ENCODE measurements around the gene GSS. TPM values are rescaled to one million over a fixed set of nuclear protein-coding genes. Genes with fewer than 3 reads are reported as not detected.

The GSS gene
- polyA plus RNA-seq, 5 donors, result 38.0 to 42.0 (median 40.9) TPM

DNA sequence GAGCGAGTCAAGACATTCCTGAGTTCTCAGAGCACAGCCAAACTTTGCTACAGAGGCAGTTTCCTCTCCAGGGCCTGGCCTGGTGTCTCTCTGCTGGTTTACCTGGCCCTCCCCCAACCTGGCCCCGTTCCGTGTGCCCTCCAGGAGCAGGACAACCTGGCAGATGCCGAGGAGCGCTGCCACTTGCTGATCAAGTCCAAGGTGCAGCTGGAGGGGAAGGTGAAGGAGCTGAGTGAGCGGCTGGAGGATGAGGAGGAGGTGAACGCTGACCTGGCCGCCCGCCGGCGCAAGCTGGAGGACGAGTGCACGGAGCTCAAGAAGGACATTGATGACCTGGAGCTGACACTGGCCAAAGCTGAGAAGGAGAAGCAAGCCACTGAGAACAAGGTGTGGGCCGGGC, 39.6 kb upstream of the GSS start:
- DNase-seq, result no peak

DNA sequence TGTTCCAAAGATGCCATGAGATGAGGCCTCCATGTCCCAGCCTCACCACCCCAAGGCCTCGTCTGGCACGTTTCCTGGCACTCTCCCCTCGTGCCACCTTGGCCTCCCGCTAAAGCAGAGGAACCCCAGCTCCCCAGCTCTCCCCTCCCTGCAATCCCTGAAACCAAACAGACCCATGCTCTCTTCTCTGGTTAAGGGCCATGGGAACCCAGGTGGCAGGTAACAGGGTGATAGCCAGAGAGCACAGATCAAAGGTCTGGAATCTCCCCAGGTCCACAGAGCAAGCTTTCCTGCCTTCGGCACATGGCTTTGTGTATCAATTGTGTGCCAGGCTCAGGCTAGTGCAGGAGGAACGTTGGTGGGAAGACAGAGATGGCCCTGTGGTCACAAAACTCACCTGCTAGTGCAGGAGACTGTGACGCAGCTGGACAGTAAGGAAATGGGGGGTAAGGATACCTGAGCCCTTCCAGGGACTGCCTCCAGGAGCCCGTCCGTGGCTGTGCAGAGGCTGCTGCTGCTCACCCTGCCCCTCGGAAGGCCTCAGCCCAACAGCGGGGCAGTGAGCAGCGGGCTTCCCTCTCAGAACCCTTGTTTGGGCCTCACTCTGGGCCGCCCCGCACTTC, 39.0 kb upstream of the GSS start:
- no peak for DNase-seq

DNA sequence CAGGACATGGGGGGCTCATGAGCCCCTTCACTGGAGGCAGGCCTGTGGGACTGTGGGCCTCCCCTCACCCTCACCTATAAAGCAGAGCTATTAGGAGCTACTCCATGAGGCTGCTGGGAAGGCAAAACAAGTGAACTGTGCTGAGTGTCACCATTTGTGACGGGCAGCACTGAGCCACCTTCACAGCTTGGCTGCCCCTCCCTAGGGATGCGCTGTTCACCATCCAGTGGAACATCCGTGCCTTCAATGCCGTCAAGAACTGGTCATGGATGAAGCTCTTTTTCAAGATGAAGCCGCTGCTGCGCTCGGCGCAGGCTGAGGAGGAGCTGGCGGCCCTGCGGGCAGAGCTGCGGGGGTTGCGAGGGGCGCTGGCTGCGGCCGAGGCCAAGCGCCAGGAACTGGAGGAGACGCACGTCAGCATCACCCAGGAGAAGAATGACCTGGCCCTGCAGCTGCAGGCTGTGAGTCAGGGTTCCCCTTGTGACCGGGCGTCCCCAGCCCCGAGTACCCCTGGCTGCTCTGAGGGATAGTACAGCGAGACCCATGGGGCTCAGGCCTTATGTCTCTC, 38.4 kb upstream of the GSS start:
- no peak for DNase-seq

DNA sequence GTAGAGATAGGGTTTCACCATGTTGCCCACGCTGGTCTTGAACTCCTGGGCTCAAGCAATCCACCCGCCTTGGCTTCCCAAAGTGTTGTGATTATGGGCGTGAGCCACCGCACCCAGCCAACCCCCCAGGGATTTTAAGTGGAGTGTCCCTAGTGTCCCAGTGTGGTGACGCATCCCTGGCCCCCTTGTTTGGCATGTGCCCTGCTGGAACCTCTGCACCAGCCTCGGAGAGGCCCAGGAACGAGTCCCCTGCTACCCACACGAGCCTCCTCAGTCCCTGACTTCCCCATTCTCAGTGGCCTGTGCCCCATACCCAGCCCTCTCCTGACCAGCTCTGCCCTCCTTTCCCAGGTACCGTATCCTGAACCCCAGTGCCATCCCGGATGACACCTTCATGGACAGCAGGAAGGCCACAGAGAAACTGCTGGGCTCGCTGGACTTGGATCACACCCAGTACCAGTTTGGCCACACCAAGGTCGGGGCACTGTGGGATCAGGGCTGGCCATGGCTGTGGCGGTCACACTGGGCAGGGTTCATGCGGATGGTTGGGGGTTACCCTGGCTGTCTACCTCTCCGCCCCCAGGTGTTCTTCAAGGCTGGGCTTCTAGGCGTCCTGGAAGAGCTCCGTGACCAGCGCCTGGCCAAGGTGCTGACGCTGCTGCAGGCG, 37.3 kb upstream of the GSS start:
- no peak for DNase-seq

DNA sequence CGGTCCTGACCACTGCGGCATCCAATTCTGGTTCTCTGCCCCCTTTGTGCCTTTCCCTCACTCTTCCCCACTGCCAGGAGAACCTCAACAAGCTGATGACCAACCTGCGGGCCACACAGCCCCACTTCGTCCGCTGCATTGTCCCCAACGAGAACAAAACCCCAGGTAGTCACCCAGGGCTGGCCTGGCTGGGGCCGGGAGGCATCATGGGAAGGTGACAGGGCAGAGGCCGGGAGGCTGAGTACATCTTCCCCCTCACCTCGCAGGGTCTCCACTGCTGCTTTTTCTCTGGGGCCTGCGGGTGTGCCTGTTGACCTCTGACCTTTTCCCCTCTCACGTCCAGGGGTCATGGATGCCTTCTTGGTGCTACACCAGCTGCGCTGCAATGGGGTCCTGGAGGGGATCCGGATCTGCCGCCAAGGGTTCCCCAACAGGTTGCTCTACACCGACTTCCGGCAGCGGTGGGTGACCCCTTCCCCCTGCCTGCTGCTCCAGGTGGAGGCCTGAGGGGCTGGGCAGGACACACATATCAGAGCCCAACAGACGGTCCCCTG, 35.1 kb upstream of the GSS start:
- no peak for DNase-seq

DNA sequence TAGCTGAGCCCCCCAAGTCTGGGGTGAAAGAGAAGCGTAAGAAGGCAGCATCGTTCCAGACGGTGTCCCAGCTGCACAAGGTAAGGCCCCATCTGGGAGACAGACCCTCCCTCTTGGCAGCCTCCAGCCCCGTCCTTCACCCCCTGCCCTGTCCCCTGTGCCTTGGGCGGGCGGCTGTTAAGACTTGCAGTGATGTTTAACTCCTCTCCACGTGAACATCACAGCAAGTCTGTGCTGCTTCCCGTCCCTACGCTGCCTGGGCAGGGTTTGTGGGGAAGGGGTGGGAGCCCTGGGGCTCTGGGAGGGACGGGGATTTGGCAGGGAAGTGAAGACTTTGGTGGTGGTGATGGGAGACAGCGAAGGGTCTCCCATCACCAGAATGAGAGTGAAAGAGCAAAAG, 34.6 kb upstream of the GSS start:
- no peak for DNase-seq

DNA sequence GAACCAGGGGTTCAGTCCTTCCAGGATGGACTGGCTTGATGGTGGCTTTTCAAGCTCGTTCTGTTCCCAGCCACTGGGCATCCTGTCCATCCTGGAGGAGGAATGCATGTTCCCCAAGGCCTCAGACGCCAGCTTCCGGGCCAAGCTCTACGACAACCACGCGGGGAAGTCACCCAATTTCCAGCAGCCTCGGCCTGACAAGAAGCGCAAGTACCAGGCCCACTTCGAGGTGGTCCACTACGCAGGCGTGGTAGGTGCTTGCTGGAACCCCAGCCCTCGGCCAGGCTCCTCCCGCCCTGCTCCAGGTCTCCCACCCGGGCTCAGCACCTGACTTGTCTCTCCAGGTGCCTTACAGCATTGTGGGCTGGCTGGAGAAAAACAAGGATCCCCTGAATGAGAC, 34.1 kb upstream of the GSS start:
- DNase-seq, result no peak

DNA sequence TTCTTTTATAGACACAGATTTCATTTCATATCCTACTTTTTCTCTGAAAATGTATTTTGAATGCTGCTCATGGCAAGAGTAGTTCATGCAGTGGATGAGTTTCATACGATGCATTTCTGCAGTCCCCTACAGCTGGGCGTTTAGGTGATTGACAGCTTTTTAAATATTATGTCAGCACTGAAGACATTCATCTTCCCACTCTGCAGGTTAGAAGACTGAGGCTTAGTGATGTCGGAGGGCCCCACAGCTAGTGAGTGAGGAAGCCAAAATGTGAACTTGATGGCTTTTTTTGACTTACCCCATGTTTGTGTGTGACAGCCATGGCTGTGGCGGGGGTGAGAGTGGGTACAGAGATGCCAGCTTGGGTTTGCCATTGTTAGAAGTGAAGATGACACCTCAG, 33.5 kb upstream of the GSS start:
- DNase-seq, result no peak

DNA sequence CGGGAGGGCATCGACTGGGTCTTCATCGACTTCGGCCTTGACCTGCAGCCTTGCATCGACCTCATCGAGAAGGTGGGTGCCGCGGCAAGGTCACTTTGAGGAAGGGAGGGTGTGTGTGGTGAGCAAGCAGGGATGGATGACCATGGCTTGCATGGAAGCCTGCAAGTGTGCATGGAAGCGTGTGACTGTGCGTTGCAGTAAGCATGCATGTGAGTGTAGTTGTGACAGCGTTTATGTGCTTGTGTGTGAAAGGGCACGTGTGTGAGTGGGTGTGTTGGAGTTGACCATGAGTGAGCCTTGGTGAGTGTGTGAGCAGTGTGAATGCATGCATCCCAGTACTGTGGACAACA, 32.6 kb upstream of the GSS start:
- no peak for DNase-seq

DNA sequence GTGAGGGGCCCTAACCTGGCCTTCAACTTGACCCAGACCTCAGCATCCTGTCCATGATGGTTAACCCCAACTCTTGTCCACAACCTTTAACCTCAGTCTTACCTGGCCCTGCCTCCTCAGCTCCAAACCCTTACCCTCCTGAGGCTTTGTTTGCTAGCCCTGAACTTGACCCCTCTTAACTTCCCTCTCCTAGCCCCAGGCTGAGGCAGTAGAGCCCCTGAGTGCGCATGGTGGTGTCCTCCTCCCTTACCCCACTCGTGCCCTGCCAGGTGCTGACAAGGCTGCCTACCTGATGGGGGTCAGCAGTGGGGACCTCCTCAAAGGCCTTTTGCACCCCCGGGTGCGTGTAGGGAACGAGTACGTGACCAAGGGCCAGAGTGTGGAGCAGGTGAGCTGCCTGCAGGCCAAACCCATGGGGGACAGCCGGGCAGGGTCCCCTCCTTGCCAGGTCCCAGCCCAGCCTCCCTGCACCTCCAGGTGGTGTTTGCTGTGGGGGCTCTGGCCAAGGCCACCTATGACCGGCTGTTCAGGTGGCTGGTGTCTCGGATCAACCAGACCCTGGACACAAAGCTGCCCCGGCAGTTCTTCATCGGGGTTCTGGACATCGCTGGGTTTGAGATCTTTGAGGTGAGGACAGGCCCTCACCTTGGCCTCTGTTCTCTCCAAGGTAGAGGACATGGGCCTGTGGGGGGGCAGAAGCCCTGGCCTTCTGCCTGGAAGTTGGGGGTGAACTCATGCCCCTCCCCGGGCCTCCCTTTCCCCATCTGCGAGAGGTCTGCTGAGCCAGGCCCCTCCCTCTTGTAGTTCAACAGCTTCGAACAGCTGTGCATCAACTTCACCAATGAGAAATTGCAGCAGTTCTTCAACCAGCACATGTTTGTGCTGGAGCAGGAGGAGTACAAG, 31.9 kb upstream of the GSS start:
- peak; percentile 22 to 35 for DNase-seq

DNA sequence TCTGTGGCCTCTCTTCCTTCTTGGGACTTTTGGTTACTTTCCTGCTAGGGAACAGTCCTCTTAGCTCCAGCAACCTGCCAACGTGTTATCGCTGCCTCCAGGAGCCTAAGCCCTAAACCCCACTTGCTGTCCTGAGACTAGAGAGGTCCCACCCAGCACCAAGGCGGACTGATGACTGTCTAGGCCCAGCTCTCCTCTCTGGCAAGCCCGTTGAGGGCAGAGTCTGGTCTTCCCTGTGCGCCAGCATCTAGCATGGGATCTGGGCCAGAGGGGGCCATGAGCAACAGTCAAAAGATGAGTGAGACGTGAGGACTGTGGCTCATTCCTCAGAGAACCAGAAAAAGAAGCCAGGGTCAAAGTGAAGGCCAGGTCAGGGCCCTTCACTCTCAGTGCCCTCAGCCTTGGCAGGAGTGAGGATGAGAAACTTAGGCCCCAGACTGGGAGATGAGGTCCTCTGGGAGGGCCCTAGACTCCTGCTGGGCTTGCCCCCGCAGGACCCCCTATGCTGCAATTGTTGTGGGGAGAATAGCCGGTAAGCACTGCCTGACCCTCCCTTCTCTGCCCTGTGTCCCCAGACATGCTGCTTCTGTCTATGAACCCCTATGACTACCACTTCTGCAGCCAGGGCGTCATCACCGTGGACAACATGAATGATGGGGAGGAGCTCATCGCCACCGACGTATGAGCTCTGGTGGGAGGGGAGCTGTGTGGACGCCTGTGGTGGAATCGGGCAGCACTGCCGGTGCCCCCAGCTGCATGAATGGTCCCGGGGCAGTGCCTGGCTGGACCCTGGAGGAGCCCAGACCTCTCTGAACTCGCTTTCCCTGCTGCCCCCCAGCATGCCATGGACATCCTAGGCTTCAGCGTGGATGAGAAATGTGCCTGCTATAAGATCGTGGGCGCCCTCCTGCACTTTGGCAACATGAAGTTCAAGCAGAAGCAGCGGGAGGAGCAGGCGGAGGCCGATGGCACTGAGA, 31.0 kb upstream of the GSS start:
- no peak for DNase-seq

DNA sequence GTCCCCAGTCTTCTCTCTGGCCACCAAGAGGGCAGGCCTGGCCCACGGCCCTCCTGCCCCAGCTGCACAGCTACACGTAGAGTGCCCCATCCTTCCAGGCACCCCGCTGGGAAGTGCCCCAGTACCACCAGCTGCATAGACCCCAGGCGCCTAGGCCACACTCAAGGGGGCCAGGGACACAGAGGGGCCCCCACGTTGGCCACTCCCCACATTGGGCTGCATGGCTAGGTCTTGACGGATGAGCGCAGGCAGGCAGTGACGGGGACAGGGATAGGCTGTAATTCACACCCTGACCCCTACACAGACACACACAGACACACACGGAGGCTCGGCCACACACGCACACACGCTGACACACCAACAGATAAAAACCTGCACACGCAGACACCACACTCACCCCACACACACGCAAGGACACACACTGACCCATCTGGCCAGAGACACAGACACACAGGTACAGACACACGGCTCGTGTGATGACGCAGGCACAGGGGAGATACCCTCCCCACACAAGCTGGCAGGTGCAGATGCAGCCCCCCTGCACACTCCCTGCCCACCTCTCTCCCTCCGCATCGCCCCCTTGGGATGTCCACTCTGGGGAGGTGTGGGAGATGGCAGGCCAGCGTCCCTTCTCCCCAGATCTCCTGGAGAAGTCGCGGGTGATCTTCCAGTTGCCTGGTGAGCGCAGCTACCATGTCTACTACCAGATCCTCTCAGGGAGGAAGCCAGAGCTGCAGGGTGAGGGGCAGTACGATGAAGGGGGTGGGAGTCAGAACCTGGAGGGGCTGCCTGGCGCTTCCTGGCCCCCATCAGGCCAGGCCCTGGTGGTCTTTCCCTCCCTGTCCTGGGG, 30.1 kb upstream of the GSS start:
- no peak for DNase-seq

DNA sequence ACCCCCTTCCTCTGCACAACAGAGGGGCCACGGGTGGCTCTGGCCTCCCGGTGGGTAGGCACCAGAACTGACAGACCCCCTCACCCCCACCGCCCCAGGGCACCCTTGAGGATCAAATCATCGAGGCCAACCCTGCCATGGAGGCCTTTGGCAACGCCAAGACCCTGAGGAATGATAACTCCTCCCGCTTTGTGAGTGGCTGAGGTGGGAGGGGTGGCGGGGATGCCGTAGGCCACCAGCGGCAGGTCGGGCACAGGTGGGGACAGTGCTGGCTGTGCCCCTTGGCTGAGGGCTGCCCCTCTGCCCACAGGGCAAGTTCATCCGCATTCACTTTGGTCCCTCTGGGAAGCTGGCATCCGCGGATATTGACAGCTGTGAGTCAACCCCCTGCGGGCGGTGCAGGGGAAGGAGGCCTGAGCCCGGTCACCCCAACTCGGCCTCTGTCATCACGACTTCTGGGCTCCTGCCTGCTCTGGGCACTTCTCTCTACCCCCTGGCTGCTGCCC, 29.2 kb upstream of the GSS start:
- DNase-seq, result no peak

DNA sequence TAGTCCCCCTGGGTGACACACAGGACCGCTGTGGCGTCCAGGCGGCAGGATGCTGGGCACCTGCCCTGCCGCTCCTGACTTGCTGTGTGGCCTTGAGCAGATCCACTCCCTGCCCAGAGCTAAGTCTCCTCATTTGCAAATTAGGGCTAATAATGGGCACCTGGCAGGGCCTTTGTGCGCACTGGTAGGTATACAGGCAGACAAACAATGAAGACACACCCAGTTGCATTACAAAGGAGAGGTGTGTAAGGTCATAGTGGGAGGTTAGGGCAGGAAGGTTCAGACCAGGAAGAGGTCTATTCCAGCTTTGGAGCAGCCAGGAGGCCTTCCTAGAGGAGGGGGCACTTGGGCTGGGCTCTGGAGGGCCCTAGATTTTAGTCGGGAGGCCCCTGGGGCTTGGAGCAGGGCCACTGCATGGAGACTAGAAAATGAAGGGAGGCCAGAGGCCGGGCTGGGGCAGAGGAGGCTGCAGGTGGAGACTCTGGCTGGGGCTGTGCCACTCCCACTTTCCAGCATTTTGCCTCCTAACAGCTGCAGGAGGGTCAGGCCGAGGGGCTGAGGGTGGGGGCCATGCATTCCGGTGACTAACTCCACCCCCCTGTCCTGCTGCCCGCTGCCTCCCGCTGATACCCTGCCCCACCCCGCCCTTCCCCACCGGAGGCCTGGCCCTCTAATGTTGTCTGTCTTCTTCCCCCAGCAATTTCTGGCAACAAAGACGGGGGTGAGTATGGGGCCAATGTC, 28.6 kb upstream of the GSS start:
- no peak for DNase-seq

DNA sequence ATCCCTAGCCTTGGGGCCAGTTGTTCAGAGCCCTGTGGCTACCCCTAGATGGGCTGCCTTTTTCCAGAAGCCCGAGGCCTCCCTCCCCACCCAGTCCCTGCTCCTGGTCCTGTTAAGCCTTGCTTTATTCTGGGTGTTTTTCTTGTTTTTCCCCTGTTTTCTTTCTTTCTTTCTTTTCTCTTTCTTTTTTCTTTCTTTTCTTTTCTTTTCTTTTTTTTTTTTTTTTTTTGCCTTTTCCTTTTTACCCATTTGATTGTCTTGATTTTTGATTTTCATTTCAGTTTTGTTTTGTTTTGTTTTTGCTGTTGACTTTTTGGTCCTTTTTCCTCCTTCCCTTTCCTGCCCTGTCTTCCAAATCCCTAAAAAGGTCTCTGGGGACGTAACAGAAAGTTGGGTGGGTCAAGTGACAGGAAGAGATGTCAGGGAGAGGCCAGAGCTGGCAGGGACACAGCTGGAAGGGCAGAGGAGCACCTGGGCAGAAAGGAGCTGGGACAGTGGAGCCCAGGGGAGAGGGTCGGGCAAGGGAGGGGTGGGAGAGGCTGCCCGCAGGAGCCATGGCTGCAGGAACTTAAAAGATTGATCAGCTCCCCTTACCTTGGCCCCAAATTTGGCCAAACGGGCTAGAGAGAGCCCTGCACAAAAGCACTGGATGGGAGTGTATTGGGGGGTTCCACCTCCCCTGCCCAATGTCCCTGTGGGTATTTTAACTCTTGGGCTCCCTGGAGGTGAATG, 27.6 kb upstream of the GSS start:
- no peak for DNase-seq

DNA sequence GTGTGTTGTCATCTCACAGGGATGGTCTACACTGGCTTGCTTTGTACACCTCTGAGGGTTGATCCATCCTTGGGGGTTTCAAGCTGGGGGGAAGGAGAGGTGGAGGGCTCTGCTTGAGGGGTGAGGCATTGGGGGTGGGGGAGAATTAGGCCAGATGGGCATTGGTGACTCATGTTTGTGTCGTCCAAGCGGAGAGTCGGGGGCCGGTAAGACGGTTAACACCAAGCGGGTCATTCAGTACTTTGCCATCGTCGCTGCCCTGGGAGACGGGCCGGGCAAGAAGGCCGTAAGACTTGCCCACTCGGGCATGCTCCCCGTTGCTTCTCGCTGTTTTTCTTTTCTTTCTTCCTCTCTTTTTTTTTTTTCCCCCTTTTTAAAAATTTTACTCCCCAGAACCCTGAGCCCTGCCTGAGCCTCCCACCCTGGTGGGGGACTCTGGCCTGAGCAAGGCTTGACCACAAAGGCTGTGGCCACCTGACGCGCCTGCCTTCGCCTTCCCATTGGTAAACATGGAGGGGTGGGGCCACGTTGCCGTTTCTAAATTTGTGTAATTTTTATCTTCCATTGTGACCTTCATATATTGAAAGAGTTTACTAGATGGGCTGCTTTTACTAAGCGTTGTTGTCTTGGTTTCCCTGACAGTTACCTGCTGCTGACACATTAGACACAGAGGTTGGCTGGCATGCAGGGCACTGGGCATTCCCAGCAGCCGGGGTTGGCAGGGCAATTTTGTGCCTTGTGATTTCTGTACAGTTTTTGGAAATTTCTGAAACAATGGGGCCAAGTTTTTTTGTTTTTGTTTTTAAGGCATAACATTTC, 26.9 kb upstream of the GSS start:
- no peak for DNase-seq

DNA sequence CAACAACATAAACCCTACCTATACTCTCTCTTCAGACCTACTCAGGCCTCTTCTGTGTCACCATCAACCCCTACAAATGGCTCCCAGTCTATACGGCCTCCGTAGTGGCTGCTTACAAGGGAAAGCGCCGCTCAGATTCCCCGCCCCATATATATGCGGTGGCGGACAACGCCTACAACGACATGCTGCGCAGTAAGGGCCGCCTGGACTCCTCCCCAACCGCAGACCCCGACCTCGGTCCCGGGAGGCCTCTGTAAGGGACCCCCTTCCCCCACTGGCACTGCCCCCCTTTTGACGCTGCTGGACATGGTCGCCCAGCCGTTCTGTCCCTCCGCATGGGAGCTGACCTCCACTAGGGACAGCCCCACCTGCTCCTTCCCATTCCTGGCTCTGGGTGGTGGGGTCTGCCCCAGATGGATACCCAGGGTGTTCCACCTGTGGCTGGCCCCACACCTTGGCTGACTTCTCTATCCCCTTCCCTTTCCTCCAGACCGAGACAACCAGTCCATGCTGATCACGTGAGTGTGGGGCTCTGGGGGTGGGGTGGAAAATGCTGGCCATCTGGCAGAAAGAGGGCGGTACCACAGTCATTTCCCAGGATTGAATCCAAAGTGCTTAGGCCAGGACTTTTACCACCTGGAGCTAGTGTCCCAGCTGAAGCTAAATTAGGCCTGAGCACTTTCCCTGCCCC, 25.1 kb upstream of the GSS start:
- DNase-seq, result no peak

All from right lung (tissue), 5 donors.